IMR-90 (cell line): Measurements from ENCODE around the gene ZNF469. TPM values are rescaled to one million over a fixed set of nuclear protein-coding genes. Genes with fewer than 3 reads are reported as not detected.

ENCODE experiments used
- ATAC-seq: fragments of 200-7000 bp; cut with Tn5 transposase; 2 replicates; pipeline ENCODE4 v1.9.1; 2020; ENCODE audit warnings: low read depth, mild to moderate bottlenecking, moderate library complexity
- BruUV-seq: library from RNA; stranded (reverse); fragments of 400-500 nt; replicated peaks from 2 replicates; lab custom pipeline; 2021; lab: Mats Ljungman, UMichigan
- CTCF ChIA-PET: fragments of 300-600 bp; formaldehyde crosslinking; extraction: SDS; loops from one replicate; lab custom pipeline; 2021; ENCODE audit warnings: antibody characterized with exemption; lab: Yijun Ruan, JAX
- POLR2A ChIA-PET: fragments of 300-600 bp; sonication (Branson Sonifier 250); formaldehyde crosslinking; loops from one replicate; lab custom pipeline; 2022; ENCODE audit warnings: antibody characterized with exemption; ENCODE audit not compliant: unreplicated experiment; lab: Charles Lee
- DNase-seq: peaks from one replicate; pipeline ENCODE4 v3.0.0; 2013
- H2AFZ ChIP-seq: replicated peaks from 2 replicates; pipeline ENCODE3; 2013; ENCODE audit warnings: low read length, mild to moderate bottlenecking; ENCODE audit not compliant: poor library complexity
- H2AK5ac ChIP-seq: 2 replicates; pipeline ENCODE4 v1.6.1; 2013; ENCODE audit warnings: low read depth, low read length, inconsistent platforms
- H2AK9ac ChIP-seq: replicated peaks from 2 replicates; pipeline ENCODE3; 2013; ENCODE audit warnings: mild to moderate bottlenecking, low read depth, low read length, moderate library complexity; ENCODE audit not compliant: poor library complexity
- H2BK120ac ChIP-seq: 2 replicates; pipeline ENCODE4 v1.6.1; 2013; ENCODE audit warnings: low read depth, low read length, inconsistent platforms
- H2BK15ac ChIP-seq: 3 replicates; pipeline ENCODE4 v1.6.1; 2013; ENCODE audit warnings: low read depth, low read length, inconsistent platforms
- H2BK20ac ChIP-seq: 2 replicates; pipeline ENCODE4 v1.6.1; 2013; ENCODE audit warnings: low read depth, mild to moderate bottlenecking, inconsistent platforms, low read length, moderate library complexity
- H2BK5ac ChIP-seq: 2 replicates; pipeline ENCODE4 v1.6.1; 2013; ENCODE audit warnings: mild to moderate bottlenecking, low read depth, low read length, inconsistent platforms; ENCODE audit not compliant: poor library complexity, severe bottlenecking
- H3K14ac ChIP-seq: replicated peaks from 2 replicates; pipeline ENCODE4 v1.6.1; 2013; ENCODE audit warnings: low read depth, low read length, inconsistent platforms
- H3K18ac ChIP-seq: 2 replicates; pipeline ENCODE4 v1.6.1; 2013; ENCODE audit warnings: low read depth, low read length, control low read depth
- H3K23ac ChIP-seq: 2 replicates; pipeline ENCODE4 v1.6.1; 2013; ENCODE audit warnings: low read depth, low read length, inconsistent platforms
- H3K27ac ChIP-seq: 2 replicates; pipeline ENCODE4 v1.5.1; 2013; ENCODE audit warnings: mild to moderate bottlenecking, control low read depth, low read length; ENCODE audit not compliant: insufficient read depth
- H3K27me3 ChIP-seq: 2 replicates; pipeline ENCODE4 v1.6.1; 2013; ENCODE audit warnings: low read length; ENCODE audit not compliant: control insufficient read depth, insufficient read depth
- H3K36me3 ChIP-seq: 2 replicates; pipeline ENCODE4 v1.6.1; 2013; ENCODE audit warnings: low read length, mixed read lengths; ENCODE audit not compliant: control insufficient read depth, insufficient read depth
- H3K4ac ChIP-seq: 2 replicates; pipeline ENCODE4 v1.6.1; 2013; ENCODE audit warnings: low read depth, low read length, inconsistent platforms
- H3K4me1 ChIP-seq: 2 replicates; pipeline ENCODE4 v1.6.1; 2013; ENCODE audit warnings: low read length, mixed read lengths; ENCODE audit not compliant: control insufficient read depth, insufficient read depth
- H3K4me2 ChIP-seq: 2 replicates; pipeline ENCODE4 v1.6.1; 2013; ENCODE audit warnings: low read depth, mild to moderate bottlenecking, control low read depth, low read length, moderate library complexity
- H3K4me3 ChIP-seq: 2 replicates; pipeline ENCODE4 v1.5.1; 2013; ENCODE audit warnings: low read depth, mild to moderate bottlenecking, control low read depth, low read length, moderate library complexity; ENCODE audit not compliant: insufficient read depth
- H3K56ac ChIP-seq: 2 replicates; pipeline ENCODE4 v1.6.1; 2013; ENCODE audit warnings: low read length, inconsistent platforms; ENCODE audit not compliant: insufficient read depth; ENCODE audit errors: extremely low read depth
- H3K79me1 ChIP-seq, 2 experiments: 2 replicates each; pipeline ENCODE4 v1.6.1; 2013; ENCODE audit warnings: low read length in 2 of 2, inconsistent platforms in 1 of 2, low read depth in 1 of 2
- H3K9ac ChIP-seq: 2 replicates; pipeline ENCODE4 v1.6.1; 2013; ENCODE audit warnings: low read depth, low read length, control low read depth
- H3K9me1 ChIP-seq: 2 replicates; pipeline ENCODE4 v1.6.1; 2013; ENCODE audit warnings: low read length, inconsistent platforms; ENCODE audit not compliant: insufficient read depth
- H3K9me3 ChIP-seq: 2 replicates; pipeline ENCODE4 v1.6.1; 2013; ENCODE audit warnings: low read length; ENCODE audit not compliant: control insufficient read depth, insufficient read depth
- H4K20me1 ChIP-seq: 2 replicates; pipeline ENCODE4 v1.6.1; 2013; ENCODE audit warnings: low read length, inconsistent platforms; ENCODE audit not compliant: insufficient read depth
- H4K5ac ChIP-seq: 2 replicates; pipeline ENCODE4 v1.6.1; 2013; ENCODE audit warnings: mild to moderate bottlenecking, low read depth, low read length, control low read depth
- H4K8ac ChIP-seq, 2 experiments: 2 replicates each; pipeline ENCODE4 v1.6.1; 2013; ENCODE audit warnings: low read depth in 2 of 2, low read length in 2 of 2, control low read depth in 1 of 2, inconsistent platforms in 1 of 2
- H4K91ac ChIP-seq: 2 replicates; pipeline ENCODE4 v1.6.1; 2013; ENCODE audit warnings: low read depth, low read length, inconsistent platforms; ENCODE audit not compliant: insufficient read depth
- CHD1 ChIP-seq: IDR thresholded peaks from 2 replicates; pipeline ENCODE4 v1.6.1; 2012; ENCODE audit warnings: low read depth, low read length, improper control_type of control experiment
- ELK1 ChIP-seq: fragments of 150-350 bp; IDR thresholded peaks from 2 replicates; pipeline ENCODE4 v1.6.1; 2016; ENCODE audit warnings: low read depth, mild to moderate bottlenecking, low read length, moderate library complexity, borderline replicate concordance
- FOS ChIP-seq: fragments of 150-350 bp; IDR thresholded peaks from 2 replicates; pipeline ENCODE4 v1.6.1; 2016; ENCODE audit warnings: low read depth, low read length
- MAFK ChIP-seq: IDR thresholded peaks from 2 replicates; pipeline ENCODE4 v1.6.1; 2012; ENCODE audit warnings: low read depth, low read length, improper control_type of control experiment
- MAZ ChIP-seq: IDR thresholded peaks from 2 replicates; pipeline ENCODE4 v1.6.1; 2012; ENCODE audit warnings: low read depth, mild to moderate bottlenecking, low read length, improper control_type of control experiment, moderate library complexity, borderline replicate concordance
- MXI1 ChIP-seq: IDR thresholded peaks from 2 replicates; pipeline ENCODE4 v1.6.1; 2012; ENCODE audit warnings: low read depth, mild to moderate bottlenecking, low read length, moderate library complexity, borderline replicate concordance
- NFE2L2 ChIP-seq: fragments of 150-350 bp; IDR thresholded peaks from 2 replicates; pipeline ENCODE4 v1.6.1; 2016; ENCODE audit warnings: low read depth, mild to moderate bottlenecking, low read length
- RAD21 ChIP-seq: IDR thresholded peaks from 2 replicates; pipeline ENCODE4 v1.6.1; 2012; ENCODE audit warnings: low read length, improper control_type of control experiment
- SMC3 ChIP-seq: fragments of 150-350 bp; IDR thresholded peaks from 2 replicates; pipeline ENCODE4 v1.6.1; 2016; ENCODE audit warnings: low read depth, mild to moderate bottlenecking, antibody characterized with exemption, low read length, moderate library complexity
- USF2 ChIP-seq: fragments of 150-350 bp; IDR thresholded peaks from 2 replicates; pipeline ENCODE4 v1.6.1; 2017; ENCODE audit warnings: mild to moderate bottlenecking, antibody characterized with exemption, low read length, low read depth
- WGBS, 2 experiments: methylation state at CpG; one replicate each; pipeline versions ENCODE4 v1.1.5 to v1.1.7; 2013; ENCODE audit warnings: missing lambda C conversion rate in 2 of 2; ENCODE audit not compliant: insufficient read length in 1 of 2; ENCODE audit errors: extremely low coverage in 2 of 2; 5-methylcytosine and 5-hydroxymethylcytosine counted together
- dilution Hi-C: fragments of 300-500 bp; cut with HindIII; formaldehyde crosslinking; loops from one replicate; pipeline ENCODE4 v1.14.3; 2018; ENCODE audit warnings: low sequenced_read_pairs; ENCODE audit not compliant: unreplicated experiment
- in situ Hi-C: fragments of 300-500 bp; cut with MboI; formaldehyde crosslinking; loops from 3 replicates; pipeline ENCODE4 v1.14.3; 2019; ENCODE audit warnings: low sequenced_read_pairs, inconsistent platforms, mixed read lengths
- intact Hi-C: fragments of 100-400 bp; cut with micrococcal nuclease; formaldehyde crosslinking; loops from 2 replicates; pipeline ENCODE4 v1.10.0; 2022
- polyA plus RNA-seq, 3 experiments: library from polyadenylated mRNA; depleted of rRNA; stranded (reverse); fragments of >200 nt; gene quantifications; 2 replicates each; pipeline ENCODE4 v1.2.3, GENCODE V29; 2012; ENCODE audit warnings: low replicate concordance in 1 of 3
- total RNA-seq: library from RNA; depleted of rRNA; stranded (reverse); fragments of >200 nt; gene quantifications from 2 replicates; pipeline ENCODE4 v1.2.3, GENCODE V29; 2012

The ZNF469 gene
- total and polyA plus RNA-seq, 2 of the 4 experiments (the other 2 are of a cell fraction): 1.1 to 13.3 TPM

GRCh38 chr16:88389191-88389590 lies 6.4 kb downstream of the ZNF469 start:
- Histone ChIP-seq H2AFZ (no peak overlapping the region), H3K4me1 (peaks cover 45% of the 10 kb centered on the region), H3K4me3 (no peak overlapping the region), H2AK5ac (peak overlapping the region; percentile 49), H2BK120ac (no peak overlapping the region), H3K9me1 (peaks cover 53% of the 10 kb centered on the region), H3K9me3 (no peaks in the 10 kb centered on the region), H3K9ac (no peak overlapping the region), H4K8ac (peak overlapping the region; percentile 5 to 29; a peak in 2 of 4 replicates), H3K36me3 (peaks cover 77% of the 10 kb centered on the region), H2BK5ac (no peak overlapping the region), H2AK9ac (peak overlapping the region; percentile 15), H2BK20ac (no peak overlapping the region; the same call in 1 of the 2 replicates), H4K20me1 (peaks cover 100% of the 10 kb centered on the region), H4K5ac (no peak overlapping the region), H3K27me3 (no peaks in the 10 kb centered on the region), H3K18ac (no peak overlapping the region), H4K91ac (peak overlapping the region; percentile 50), H3K14ac (peak overlapping the region; percentile 10; the same call in 1 of the 2 replicates), H2BK15ac (0 out of 3 replicates have a peak overlapping the region, but pooled peaks have one; percentile 21), H3K56ac (no peak overlapping the region), H3K4me2 (no peak overlapping the region), H3K79me1 (peaks cover 6 to 92% of the 10 kb centered on the region in 2 experiments; a peak in 3 of 4 replicates), H3K4ac (peak overlapping the region; percentile 7; the same call in 1 of the 2 replicates), H3K27ac (peak overlapping the region; percentile 21; the same call in 1 of the 2 replicates), H3K23ac (0 out of 2 replicates have a peak overlapping the region, but pooled peaks have one; percentile 53)
- ATAC-seq (no peak), DNase-seq (no peak)
- WGBS, 2 experiments: 88% methylated on average over 18 of the region's 24 CpGs; no CpG with 5 or more reads in 1 of the 2 experiments
- TF ChIP-seq ELK1 (no peak), USF2 (no peak), CHD1 (no peak), NFE2L2 (no peak), FOS (no peak), SMC3 (no peak), MAZ (no peak), RAD21 (no peak), MXI1 (no peak), MAFK (no peak)
- in situ Hi-C loops (no loop called here), dilution Hi-C loops (no loop called here), intact Hi-C loops (loop anchor here (10.0 kb wide), 4 partner anchors 144 to 434 kb away; partner anchors contain the start of gene BANP)
- ChIA-PET POLR2A (no interaction called here), CTCF (no interaction called here)
- no TSS peak for BruUV-seq
